Aorta (tissue), 5 donors: ENCODE measurements around the gene ZNF664. TPM values are rescaled to one million over a fixed set of nuclear protein-coding genes. Genes with fewer than 3 reads are reported as not detected.

Source experiments
- ATAC-seq: fragments of 200-7000 bp; cut with Tn5 transposase; one replicate; pipeline ENCODE4 v1.9.1; 2022; ENCODE audit warnings: moderate library complexity; ENCODE audit not compliant: low FRiP score
- DNase-seq, 2 donors: peaks; one replicate each; pipeline ENCODE4 v3.0.0-alpha.2; 2020
- H3K27ac ChIP-seq, 2 donors: one replicate each; pipeline ENCODE4 v1.5.1; 2013; ENCODE audit warnings: low read length in 2 of 2, mild to moderate bottlenecking in 2 of 2, moderate library complexity in 2 of 2, control low read depth in 1 of 2, inconsistent platforms in 1 of 2, low read depth in 1 of 2
- H3K27me3 ChIP-seq, 2 donors: one replicate each; pipeline ENCODE4 v1.6.1; 2013; ENCODE audit warnings: control low read depth in 1 of 2, low read length in 1 of 2, mild to moderate bottlenecking in 1 of 2, moderate library complexity in 1 of 2; ENCODE audit not compliant: insufficient read depth in 2 of 2, control insufficient read depth in 1 of 2
- H3K36me3 ChIP-seq, 2 donors: one replicate each; pipeline ENCODE4 v1.6.1; 2013; ENCODE audit warnings: control low read depth in 1 of 2, low read length in 1 of 2, mild to moderate bottlenecking in 1 of 2; ENCODE audit not compliant: insufficient read depth in 2 of 2, control insufficient read depth in 1 of 2
- H3K4me1 ChIP-seq, 2 donors: one replicate each; pipeline ENCODE4 v1.6.1; 2013; ENCODE audit warnings: low read length in 2 of 2, control low read depth in 1 of 2, mild to moderate bottlenecking in 1 of 2, moderate library complexity in 1 of 2; ENCODE audit not compliant: insufficient read depth in 2 of 2, control insufficient read depth in 1 of 2
- H3K4me3 ChIP-seq, 2 donors: one replicate each; pipeline ENCODE4 v1.5.1; 2013; ENCODE audit warnings: low read length in 2 of 2, control low read depth in 1 of 2, mild to moderate bottlenecking in 1 of 2
- H3K9me3 ChIP-seq: one replicate; pipeline ENCODE4 v1.6.1; 2013; ENCODE audit warnings: mild to moderate bottlenecking, low read length; ENCODE audit not compliant: control insufficient read depth
- WGBS, 2 donors: extraction: QIAGEN DNeasy Blood & Tissue Kit; methylation state at CpG; one replicate each; pipeline ENCODE4 v1.1.7; 2013; 5-methylcytosine and 5-hydroxymethylcytosine counted together
- intact Hi-C, 2 donors: fragments of 100-400 bp; cut with DNase I; formaldehyde crosslinking; loops; one replicate each; pipeline versions ENCODE4 v1.14.2 to v1.15.0; 2022
- polyA plus RNA-seq, 2 donors: library from polyadenylated mRNA; stranded (reverse); fragments of 200-250 nt; gene quantifications; one replicate each; pipeline ENCODE4 v1.2.3, GENCODE V29; 2013
- total RNA-seq, 2 donors: library from RNA; stranded (reverse); fragmentation: NEBNext Ultra II Directional; extraction: Animal tissue kit (Norgen Biotek cat#: 25700); gene quantifications; one replicate each; pipeline ENCODE4 v1.2.1, GENCODE V29; 2021
- donor health status: healthy with polysubstance abuse.
- donor health status: Bipolar disorder and iron deficiency.
- donor health status: DM: no; HTN: no; CAD: no.
- donor health status: DM: no; HTN: no; CAD: no.
- donor health status: DM: yes; HTN: yes; CAD: no.

The ZNF664 gene
- total and polyA plus RNA-seq, 4 donors = 36.1 to 68.2 (median 58.5) TPM

GRCh38 chr12:124002654-124003053 is 29.6 kb downstream of the ZNF664 start:
- Histone ChIP-seq H3K27ac (no peak overlapping the region), H3K36me3 (peaks cover 5 to 8% of the 10 kb centered on the region in 2 donors), H3K4me1 (no peaks in the 10 kb centered on the region), H3K4me3 (no peak overlapping the region), H3K9me3 (no peaks in the 10 kb centered on the region), H3K27me3 (no peaks in the 10 kb centered on the region)
- ATAC-seq (no peak), DNase-seq (no peak)
- 64 to 67% methylated on average over 2 of the region's 2 CpGs for WGBS, 2 donors
- intact Hi-C loops = no loop called here

- Histone ChIP-seq H3K36me3 (peaks cover 0 to 5% of the 10 kb centered on the region in 2 donors), H3K4me1 (no peaks in the 10 kb centered on the region), H3K9me3 (no peaks in the 10 kb centered on the region), H3K4me3 (no peak overlapping the region), H3K27ac (no peak overlapping the region), H3K27me3 (no peaks in the 10 kb centered on the region)
- no peak for DNase-seq
- 95 to 97% methylated on average over 9 of the region's 9 CpGs for WGBS, 2 donors
- ATAC-seq = no peak
- intact Hi-C loops = no loop called here
Measured at GRCh38 chr12:124004233-124004875, 31.3 kb downstream of the ZNF664 start.

- intact Hi-C loops = no loop called here
- 82 to 85% methylated on average over 11 of the region's 11 CpGs for WGBS, 2 donors
- H3K27me3 ChIP-seq = no peaks in the 10 kb centered on the region
- ATAC-seq (no peak), DNase-seq (no peak)
- H3K4me3 ChIP-seq = no peak overlapping the region
- peaks cover 0 to 5% of the 10 kb centered on the region in 2 donors for H3K36me3 ChIP-seq
- no peaks in the 10 kb centered on the region for H3K9me3 ChIP-seq
- H3K4me1 ChIP-seq = no peaks in the 10 kb centered on the region
- no peak overlapping the region for H3K27ac ChIP-seq
Measured at GRCh38 chr12:124006085-124006845, 33.2 kb downstream of the ZNF664 start.

GRCh38 chr12:124006846-124007713 is 34.1 kb downstream of the ZNF664 start:
- Histone ChIP-seq H3K36me3 (peaks cover 0 to 7% of the 10 kb centered on the region in 2 donors), H3K27me3 (no peaks in the 10 kb centered on the region), H3K27ac (no peak overlapping the region), H3K4me1 (no peaks in the 10 kb centered on the region), H3K9me3 (no peaks in the 10 kb centered on the region), H3K4me3 (no peak overlapping the region)
- WGBS, 2 donors = 80 to 85% methylated on average over 14 of the region's 14 CpGs
- intact Hi-C loops = no loop called here
- ATAC-seq (no peak), DNase-seq (no peak)

GRCh38 chr12:124007826-124008570 is 35.0 kb downstream of the ZNF664 start:
- intact Hi-C loops = no loop called here
- ATAC-seq (no peak), DNase-seq (no peak)
- Histone ChIP-seq H3K27me3 (no peaks in the 10 kb centered on the region), H3K27ac (no peak overlapping the region), H3K9me3 (no peaks in the 10 kb centered on the region), H3K36me3 (peaks cover 0 to 7% of the 10 kb centered on the region in 2 donors), H3K4me3 (no peak overlapping the region), H3K4me1 (no peaks in the 10 kb centered on the region)
- WGBS, 2 donors = 77 to 78% methylated on average over 9 of the region's 9 CpGs

- no peak overlapping the region for H3K4me3 ChIP-seq
- no peaks in the 10 kb centered on the region for H3K27me3 ChIP-seq
- 67 to 68% methylated on average over 3 of the region's 3 CpGs for WGBS, 2 donors
- no peaks in the 10 kb centered on the region for H3K9me3 ChIP-seq
- no peaks in the 10 kb centered on the region for H3K4me1 ChIP-seq
- intact Hi-C loops = no loop called here
- DNase-seq (no peak), ATAC-seq (no peak)
- H3K36me3 ChIP-seq = peaks cover 0 to 7% of the 10 kb centered on the region in 2 donors
- H3K27ac ChIP-seq = no peak overlapping the region
Measured at GRCh38 chr12:124008595-124008994, 35.6 kb downstream of the ZNF664 start.

- Histone ChIP-seq H3K27me3 (no peaks in the 10 kb centered on the region), H3K4me3 (no peak overlapping the region), H3K36me3 (peaks cover 0 to 7% of the 10 kb centered on the region in 2 donors), H3K27ac (no peak overlapping the region), H3K4me1 (no peaks in the 10 kb centered on the region), H3K9me3 (no peaks in the 10 kb centered on the region)
- intact Hi-C loops = no loop called here
- no peak for DNase-seq
- 54 to 55% methylated on average over 6 of the region's 6 CpGs for WGBS, 2 donors
- ATAC-seq = no peak
Measured at GRCh38 chr12:124009781-124010180, 36.8 kb downstream of the ZNF664 start.

GRCh38 chr12:124010687-124011086 is 37.7 kb downstream of the ZNF664 start:
- Histone ChIP-seq H3K4me1 (no peaks in the 10 kb centered on the region), H3K4me3 (no peak overlapping the region), H3K9me3 (no peaks in the 10 kb centered on the region), H3K27me3 (no peaks in the 10 kb centered on the region), H3K36me3 (peaks cover 0 to 10% of the 10 kb centered on the region in 2 donors), H3K27ac (no peak overlapping the region)
- intact Hi-C loops = no loop called here
- DNase-seq = no peak
- ATAC-seq = no peak
- WGBS, 2 donors = 88 to 93% methylated on average over 3 of the region's 3 CpGs
